ENCODE results near the gene CHURC1.
A peak's percentile ranks its signal among the peaks of the same experiment; 100 is the strongest.
"Not testable (repeated sequence)": the region's sequence is repeated elsewhere in the genome, so short reads cannot be mapped to it uniquely, and the experiment has no call there.

CHURC1 gene

DNA sequence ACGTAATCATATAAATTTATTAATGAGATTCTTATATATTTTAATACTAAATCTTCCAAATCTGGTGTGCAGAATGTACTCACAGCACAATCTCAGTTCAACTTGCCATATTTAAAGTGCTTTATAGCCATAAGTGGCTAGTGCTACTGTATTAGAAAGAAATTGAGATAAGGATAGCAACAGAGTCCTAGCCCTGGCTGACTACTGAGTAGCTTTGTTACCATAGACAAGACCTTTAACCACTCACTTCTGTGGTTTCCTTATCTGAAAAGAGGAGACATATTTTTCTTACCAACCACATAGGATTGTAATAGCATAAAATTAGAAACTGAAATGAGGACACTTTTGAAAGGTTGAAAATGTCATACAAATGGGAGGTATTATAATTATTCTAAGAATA lies 2.0 kb upstream of the CHURC1 start:
- Histone ChIP-seq H3K27me3 (ENCODE audit: control insufficient read depth, insufficient read depth, low read length) (no peaks in the 10 kb centered on the region), H3K9me3 (ENCODE audit: control insufficient read depth, insufficient read depth, low read length) (no peaks in the 10 kb centered on the region)

DNA sequence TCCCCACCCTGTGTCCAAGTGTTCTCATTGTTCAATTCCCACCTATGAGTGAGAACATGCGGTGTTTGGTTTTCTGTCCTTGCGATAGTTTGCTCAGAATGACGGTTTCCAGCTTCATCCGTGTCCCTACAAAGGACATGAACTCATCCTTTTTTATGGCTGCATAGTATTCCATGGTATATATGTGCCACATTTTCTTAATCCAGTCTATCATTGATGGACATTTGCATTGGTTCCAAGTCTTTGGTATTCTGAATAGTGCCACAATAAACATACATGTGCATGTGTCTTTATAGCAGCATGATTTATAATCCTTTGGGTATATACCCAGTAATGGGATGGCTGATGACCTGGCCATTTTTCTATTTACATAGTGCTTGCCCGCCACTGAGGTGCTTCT lies 778 bp upstream of the CHURC1 start:
- H3K4me3 ChIP-seq (ENCODE audit: low read depth, low read length) = not testable (repeated sequence)

More for the DNA sequence above, 2.0 kb upstream of the CHURC1 start:
- H3K9ac ChIP-seq (ENCODE audit: low read depth, low read length) = no peak overlapping the region
- no peak overlapping the region for H3K4me3 ChIP-seq (ENCODE audit: low read depth, low read length)
- H3K36me3 ChIP-seq (ENCODE audit: control insufficient read depth, insufficient read depth, low read length) = no peaks in the 10 kb centered on the region
- peaks cover 3% of the 10 kb centered on the region for H3K4me1 ChIP-seq (ENCODE audit: control insufficient read depth, insufficient read depth, low read length)

DNA sequence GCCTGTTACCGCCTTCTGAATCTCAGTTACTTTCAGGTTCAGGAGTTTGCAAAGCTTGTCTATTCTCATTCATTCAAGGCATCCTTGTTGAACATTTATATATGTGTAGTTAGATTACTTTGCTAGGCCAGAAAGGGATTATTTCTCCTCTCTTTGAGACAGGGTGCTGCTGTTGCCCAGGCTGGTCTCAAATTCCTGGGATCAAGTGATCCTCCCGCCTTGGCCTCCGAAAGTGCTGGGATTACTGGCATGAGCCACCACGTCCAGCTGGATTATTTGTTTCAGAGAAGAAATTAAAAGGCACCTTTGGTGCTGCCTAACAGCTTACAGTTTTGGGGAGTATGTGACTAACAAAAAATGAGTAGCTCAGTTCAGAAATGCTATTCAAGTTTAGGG lies 772 bp downstream of the CHURC1 start:
- Histone ChIP-seq H3K36me3 (ENCODE audit: control insufficient read depth, insufficient read depth, low read length) (no peaks in the 10 kb centered on the region), H3K9me3 (ENCODE audit: control insufficient read depth, insufficient read depth, low read length) (no peaks in the 10 kb centered on the region), H3K4me3 (ENCODE audit: low read depth, low read length) (peak overlapping the region; percentile 96), H3K9ac (ENCODE audit: low read depth, low read length) (peak overlapping the region; percentile 99), H3K4me1 (ENCODE audit: control insufficient read depth, insufficient read depth, low read length) (peaks cover 3% of the 10 kb centered on the region), H3K27me3 (ENCODE audit: control insufficient read depth, insufficient read depth, low read length) (no peaks in the 10 kb centered on the region)

More for the DNA sequence above, 778 bp upstream of the CHURC1 start:
- H3K9me3 ChIP-seq (ENCODE audit: control insufficient read depth, insufficient read depth, low read length); H3K27me3 ChIP-seq (ENCODE audit: control insufficient read depth, insufficient read depth, low read length); H3K4me1 ChIP-seq (ENCODE audit: control insufficient read depth, insufficient read depth, low read length); H3K9ac ChIP-seq (ENCODE audit: low read depth, low read length); H3K36me3 ChIP-seq (ENCODE audit: control insufficient read depth, insufficient read depth, low read length): not testable (repeated sequence)

DNA sequence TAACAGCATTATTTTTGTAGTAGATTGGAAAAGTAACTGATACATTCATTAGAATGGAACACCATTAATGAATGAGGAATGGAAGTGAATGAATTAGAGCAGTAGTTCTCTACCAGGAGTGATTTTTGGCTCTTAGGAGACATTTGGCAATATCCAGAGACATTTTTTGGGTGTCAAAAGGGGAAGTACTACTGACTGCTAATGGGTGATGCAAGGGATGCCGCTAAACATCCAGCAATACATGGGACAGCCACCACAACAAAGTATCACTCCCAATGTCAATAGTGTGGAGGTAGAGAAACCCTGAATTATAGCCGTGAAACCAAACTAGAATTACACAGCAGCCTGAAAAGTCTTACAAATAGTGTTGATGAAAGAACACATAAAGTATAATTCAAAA lies 1.5 kb downstream of the CHURC1 start:
- Histone ChIP-seq H3K4me3 (ENCODE audit: low read depth, low read length) (no peak overlapping the region), H3K36me3 (ENCODE audit: control insufficient read depth, insufficient read depth, low read length) (no peaks in the 10 kb centered on the region), H3K9me3 (ENCODE audit: control insufficient read depth, insufficient read depth, low read length) (no peaks in the 10 kb centered on the region), H3K9ac (ENCODE audit: low read depth, low read length) (no peak overlapping the region), H3K27me3 (ENCODE audit: control insufficient read depth, insufficient read depth, low read length) (no peaks in the 10 kb centered on the region), H3K4me1 (ENCODE audit: control insufficient read depth, insufficient read depth, low read length) (peaks cover 3% of the 10 kb centered on the region)

DNA sequence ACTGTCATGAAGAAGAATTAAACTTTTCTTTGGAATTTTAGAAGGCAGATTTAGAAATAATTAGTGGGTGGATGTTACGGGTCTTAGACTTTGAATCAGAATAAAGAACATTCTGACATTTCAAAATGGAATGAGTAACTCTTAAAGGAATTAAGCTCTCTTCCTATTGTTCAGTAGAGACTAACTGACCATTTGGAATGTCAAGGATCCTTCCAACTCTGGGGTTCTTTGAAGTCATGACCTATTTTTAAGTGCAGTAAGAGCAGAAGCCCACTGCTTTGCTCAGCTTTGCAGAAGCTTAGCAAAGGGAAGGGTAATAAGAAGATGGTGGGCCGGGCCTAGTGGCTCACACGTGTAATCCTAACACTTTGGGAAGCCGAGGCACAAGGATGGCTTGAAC lies 4.0 kb downstream of the CHURC1 start:
- H3K36me3 ChIP-seq (ENCODE audit: control insufficient read depth, insufficient read depth, low read length) = no peaks in the 10 kb centered on the region
- H3K9ac ChIP-seq (ENCODE audit: low read depth, low read length) = no peak overlapping the region
- peaks cover 3% of the 10 kb centered on the region for H3K4me1 ChIP-seq (ENCODE audit: control insufficient read depth, insufficient read depth, low read length)
- H3K9me3 ChIP-seq (ENCODE audit: control insufficient read depth, insufficient read depth, low read length) = no peaks in the 10 kb centered on the region
- H3K27me3 ChIP-seq (ENCODE audit: control insufficient read depth, insufficient read depth, low read length) = no peaks in the 10 kb centered on the region
- H3K4me3 ChIP-seq (ENCODE audit: low read depth, low read length) = no peak overlapping the region

DNA sequence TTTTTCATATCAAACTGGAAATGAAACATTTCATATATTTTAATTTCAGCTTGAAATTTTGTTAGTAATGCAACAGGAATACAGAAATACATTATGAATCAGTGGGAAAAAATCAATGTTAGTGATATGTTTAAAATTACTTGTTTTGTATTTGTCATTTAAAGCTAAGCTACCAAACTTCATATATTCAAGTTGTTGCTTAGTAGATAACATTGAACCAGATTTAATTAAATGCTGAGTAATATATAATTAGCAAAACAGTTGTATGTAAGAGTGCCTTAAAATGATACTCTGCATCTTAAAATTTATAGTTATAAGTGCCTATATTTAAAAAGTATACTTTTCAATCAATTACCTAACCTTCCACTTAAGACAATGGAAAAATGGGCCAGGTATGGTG lies 5.0 kb downstream of the CHURC1 start:
- no peaks in the 10 kb centered on the region for H3K36me3 ChIP-seq (ENCODE audit: control insufficient read depth, insufficient read depth, low read length)
- H3K4me3 ChIP-seq (ENCODE audit: low read depth, low read length) = no peak overlapping the region
- no peak overlapping the region for H3K9ac ChIP-seq (ENCODE audit: low read depth, low read length)
- H3K27me3 ChIP-seq (ENCODE audit: control insufficient read depth, insufficient read depth, low read length) = no peaks in the 10 kb centered on the region
- H3K9me3 ChIP-seq (ENCODE audit: control insufficient read depth, insufficient read depth, low read length) = no peaks in the 10 kb centered on the region
- H3K4me1 ChIP-seq (ENCODE audit: control insufficient read depth, insufficient read depth, low read length) = peaks cover 3% of the 10 kb centered on the region

DNA sequence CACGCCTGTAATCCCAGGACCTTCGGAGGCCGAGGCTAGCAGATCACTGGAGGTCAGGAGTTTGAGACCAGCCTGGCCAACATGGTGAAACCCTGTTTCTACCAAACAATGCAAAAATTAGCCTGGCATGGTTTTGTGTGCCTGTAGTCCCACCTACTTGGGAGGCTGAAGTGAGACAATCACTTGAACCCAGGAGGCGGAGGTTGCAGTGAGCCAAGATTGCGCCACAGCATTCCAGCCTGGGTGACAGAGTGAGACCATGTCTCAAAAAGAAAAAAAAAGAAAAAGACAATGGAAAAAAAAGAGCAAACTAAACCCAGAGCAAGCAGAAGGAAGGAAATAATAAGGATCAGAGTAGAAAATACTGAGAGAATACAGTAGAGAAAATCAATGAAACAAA lies 5.4 kb downstream of the CHURC1 start:
- Histone ChIP-seq H3K27me3 (ENCODE audit: control insufficient read depth, insufficient read depth, low read length) (no peaks in the 10 kb centered on the region), H3K9me3 (ENCODE audit: control insufficient read depth, insufficient read depth, low read length) (no peaks in the 10 kb centered on the region), H3K4me3 (ENCODE audit: low read depth, low read length) (no peak overlapping the region), H3K4me1 (ENCODE audit: control insufficient read depth, insufficient read depth, low read length) (peaks cover 3% of the 10 kb centered on the region), H3K36me3 (ENCODE audit: control insufficient read depth, insufficient read depth, low read length) (no peaks in the 10 kb centered on the region), H3K9ac (ENCODE audit: low read depth, low read length) (no peak overlapping the region)

DNA sequence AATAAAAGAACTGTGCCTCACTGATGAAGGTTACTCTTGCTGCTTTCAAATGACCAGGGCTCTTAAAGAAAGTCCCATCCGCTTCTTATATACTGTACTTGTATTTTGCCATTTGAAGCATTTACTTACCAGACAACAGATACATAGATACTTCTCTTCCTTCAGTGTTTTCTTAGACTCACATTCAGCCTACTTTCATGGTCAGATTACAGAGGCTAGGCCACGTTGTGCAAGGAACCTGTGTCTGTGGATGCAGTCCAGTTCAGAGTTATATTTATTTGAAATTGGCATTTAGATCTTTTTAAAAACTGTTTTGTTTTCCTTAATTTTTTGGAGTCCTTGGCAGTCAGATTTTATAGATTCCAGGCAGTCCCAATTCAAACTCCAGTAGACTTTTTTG lies 6.2 kb downstream of the CHURC1 start:
- H3K4me3 ChIP-seq (ENCODE audit: low read depth, low read length) = no peak overlapping the region
- no peak overlapping the region for H3K9ac ChIP-seq (ENCODE audit: low read depth, low read length)
- H3K27me3 ChIP-seq (ENCODE audit: control insufficient read depth, insufficient read depth, low read length) = no peaks in the 10 kb centered on the region
- H3K36me3 ChIP-seq (ENCODE audit: control insufficient read depth, insufficient read depth, low read length) = no peaks in the 10 kb centered on the region
- no peaks in the 10 kb centered on the region for H3K9me3 ChIP-seq (ENCODE audit: control insufficient read depth, insufficient read depth, low read length)
- no peaks in the 10 kb centered on the region for H3K4me1 ChIP-seq (ENCODE audit: control insufficient read depth, insufficient read depth, low read length)

DNA sequence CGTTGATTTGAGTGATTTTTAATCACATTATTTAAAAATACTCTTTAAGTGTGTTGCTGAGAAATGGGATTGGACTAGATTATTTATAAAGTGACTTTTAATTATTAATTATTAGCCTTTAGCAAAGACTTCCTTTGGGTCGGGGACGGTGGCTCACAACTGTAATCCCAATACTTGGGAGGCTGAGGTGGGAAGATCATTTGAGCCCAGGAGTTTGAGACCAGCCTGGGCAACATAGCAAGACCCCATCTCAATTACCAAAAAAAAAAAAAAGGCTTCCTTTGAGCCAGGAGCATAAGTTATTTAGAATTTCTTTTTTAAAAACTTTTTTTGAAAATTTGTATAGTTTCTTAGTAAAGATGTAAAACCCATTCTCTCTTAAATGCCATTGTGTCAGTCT lies 8.8 kb downstream of the CHURC1 start:
- Histone ChIP-seq H3K27me3 (ENCODE audit: control insufficient read depth, insufficient read depth, low read length) (no peaks in the 10 kb centered on the region), H3K4me1 (ENCODE audit: control insufficient read depth, insufficient read depth, low read length) (no peaks in the 10 kb centered on the region), H3K9ac (ENCODE audit: low read depth, low read length) (no peak overlapping the region), H3K4me3 (ENCODE audit: low read depth, low read length) (no peak overlapping the region), H3K9me3 (ENCODE audit: control insufficient read depth, insufficient read depth, low read length) (no peaks in the 10 kb centered on the region), H3K36me3 (ENCODE audit: control insufficient read depth, insufficient read depth, low read length) (peaks cover 4% of the 10 kb centered on the region)

DNA sequence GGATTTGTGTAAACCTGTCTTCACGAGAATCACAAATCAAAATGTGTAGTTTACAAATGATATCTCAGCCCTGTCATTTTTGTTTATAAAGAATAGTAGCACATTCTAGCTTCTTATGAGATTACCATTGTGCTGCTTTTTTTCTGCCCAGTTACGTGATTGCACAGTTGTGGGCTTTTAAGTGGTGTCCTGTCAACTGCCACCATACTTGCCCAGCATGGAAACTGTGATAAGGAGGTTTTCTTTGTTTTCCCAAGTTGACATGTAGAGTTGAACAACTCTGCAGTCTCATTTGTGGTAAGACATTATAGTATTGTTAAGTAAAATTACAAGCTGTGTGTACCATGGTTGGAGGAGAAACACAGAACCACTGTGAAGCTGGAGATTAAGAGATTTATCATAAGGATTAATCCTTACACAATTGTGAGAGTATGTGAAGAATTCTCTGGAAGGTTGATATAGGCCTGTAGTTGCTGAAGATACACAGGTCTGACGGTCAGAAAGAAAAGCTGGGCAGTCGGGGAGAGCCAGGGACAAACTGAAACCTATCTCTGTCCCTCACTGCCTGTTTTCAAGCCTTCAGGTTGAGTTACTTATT lies 12.2 kb downstream of the CHURC1 start:
- H3K4me3 ChIP-seq (ENCODE audit: low read depth, low read length) = no peak overlapping the region
- peaks cover 4% of the 10 kb centered on the region for H3K36me3 ChIP-seq (ENCODE audit: control insufficient read depth, insufficient read depth, low read length)
- peaks cover 5% of the 10 kb centered on the region for H3K4me1 ChIP-seq (ENCODE audit: control insufficient read depth, insufficient read depth, low read length)
- H3K27me3 ChIP-seq (ENCODE audit: control insufficient read depth, insufficient read depth, low read length) = no peaks in the 10 kb centered on the region
- no peak overlapping the region for H3K9ac ChIP-seq (ENCODE audit: low read depth, low read length)
- H3K9me3 ChIP-seq (ENCODE audit: control insufficient read depth, insufficient read depth, low read length) = no peaks in the 10 kb centered on the region

DNA sequence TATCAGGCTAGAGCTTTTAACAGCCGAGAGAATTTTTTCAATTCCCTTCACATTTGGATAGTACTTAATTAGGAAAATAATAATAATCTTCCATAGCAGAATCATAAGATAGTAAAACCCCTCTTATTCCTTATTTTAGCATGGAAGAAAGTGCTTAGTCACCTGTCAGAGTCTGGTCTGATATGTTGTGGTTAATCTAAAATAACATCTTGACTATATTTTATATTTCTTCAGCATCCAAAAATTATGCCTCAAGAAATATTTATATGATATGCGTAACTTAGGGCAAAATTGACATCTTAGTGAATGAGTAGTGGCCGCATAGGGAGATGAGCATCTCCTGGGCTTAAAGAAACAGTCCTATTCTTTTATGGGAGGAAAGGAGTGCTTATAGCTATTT lies 12.8 kb downstream of the CHURC1 start:
- no peak overlapping the region for H3K9ac ChIP-seq (ENCODE audit: low read depth, low read length)
- no peaks in the 10 kb centered on the region for H3K27me3 ChIP-seq (ENCODE audit: control insufficient read depth, insufficient read depth, low read length)
- H3K4me1 ChIP-seq (ENCODE audit: control insufficient read depth, insufficient read depth, low read length) = peaks cover 5% of the 10 kb centered on the region
- H3K4me3 ChIP-seq (ENCODE audit: low read depth, low read length) = no peak overlapping the region
- H3K9me3 ChIP-seq (ENCODE audit: control insufficient read depth, insufficient read depth, low read length) = no peaks in the 10 kb centered on the region
- H3K36me3 ChIP-seq (ENCODE audit: control insufficient read depth, insufficient read depth, low read length) = peaks cover 4% of the 10 kb centered on the region

DNA sequence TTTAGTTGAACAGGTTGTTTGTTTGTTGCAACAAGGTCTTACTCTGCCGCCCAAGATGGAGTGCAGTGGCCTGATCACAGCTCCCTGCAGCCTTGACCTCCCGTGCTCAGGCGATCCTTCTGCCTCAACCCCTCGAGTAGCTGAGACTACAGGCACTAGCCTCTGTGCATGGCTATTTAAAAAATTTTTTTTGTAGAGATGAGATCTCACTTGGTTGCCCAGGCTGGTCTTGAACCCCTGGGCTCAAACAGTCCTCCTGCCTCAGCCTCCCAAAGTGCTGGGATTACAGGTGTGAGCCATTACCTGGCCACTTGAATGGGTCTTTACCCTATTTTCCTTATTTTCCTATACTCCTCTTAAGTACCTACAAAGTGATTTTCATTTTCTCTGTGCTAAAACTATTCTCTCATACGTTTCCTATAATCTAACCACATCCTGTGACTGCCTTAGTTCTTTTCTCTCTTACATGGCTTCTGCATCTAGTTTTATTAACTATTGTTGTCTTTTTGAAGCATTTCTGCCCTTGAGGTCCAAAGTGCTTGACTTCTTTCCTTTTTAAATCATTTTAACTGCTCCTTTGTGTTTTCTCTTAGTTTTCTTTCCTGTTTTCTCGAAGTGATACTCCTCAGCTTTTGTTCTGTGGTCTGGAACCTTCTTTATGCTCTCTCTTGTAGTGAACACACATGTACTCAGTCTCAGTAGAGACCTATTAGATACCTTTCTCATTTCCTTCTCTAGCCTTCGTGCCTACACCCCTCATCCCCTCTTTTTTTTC lies 14.2 kb downstream of the CHURC1 start:
- no peak overlapping the region for H3K4me3 ChIP-seq (ENCODE audit: low read depth, low read length)
- H3K36me3 ChIP-seq (ENCODE audit: control insufficient read depth, insufficient read depth, low read length) = peaks cover 4% of the 10 kb centered on the region
- H3K27me3 ChIP-seq (ENCODE audit: control insufficient read depth, insufficient read depth, low read length) = no peaks in the 10 kb centered on the region
- H3K4me1 ChIP-seq (ENCODE audit: control insufficient read depth, insufficient read depth, low read length) = peaks cover 5% of the 10 kb centered on the region
- no peaks in the 10 kb centered on the region for H3K9me3 ChIP-seq (ENCODE audit: control insufficient read depth, insufficient read depth, low read length)
- H3K9ac ChIP-seq (ENCODE audit: low read depth, low read length) = no peak overlapping the region
